ENCODE data around the gene ANKRD11.

ANKRD11 gene

DNA sequence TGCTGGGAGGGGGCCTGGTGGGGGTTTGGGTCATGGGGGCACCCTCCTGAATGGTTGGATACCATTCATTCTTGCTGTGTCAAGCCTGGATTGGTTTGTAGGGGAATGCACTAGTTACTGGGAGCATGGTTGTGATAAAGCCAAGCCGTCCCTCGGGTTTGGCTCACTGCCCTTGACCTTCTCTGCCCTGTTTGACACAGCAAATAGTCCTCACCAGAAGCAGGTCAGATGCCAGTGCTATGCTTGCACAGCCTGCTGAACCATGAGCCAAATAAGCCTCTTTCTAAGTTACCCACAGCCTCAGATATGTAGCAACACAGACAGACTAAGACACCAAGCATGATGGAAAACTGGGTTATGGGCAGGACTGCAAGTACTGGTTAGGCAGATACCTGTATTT is 258.3 kb downstream of the ANKRD11 start:
- no peak for DNase-seq (ENCODE audit: low read depth)

DNA sequence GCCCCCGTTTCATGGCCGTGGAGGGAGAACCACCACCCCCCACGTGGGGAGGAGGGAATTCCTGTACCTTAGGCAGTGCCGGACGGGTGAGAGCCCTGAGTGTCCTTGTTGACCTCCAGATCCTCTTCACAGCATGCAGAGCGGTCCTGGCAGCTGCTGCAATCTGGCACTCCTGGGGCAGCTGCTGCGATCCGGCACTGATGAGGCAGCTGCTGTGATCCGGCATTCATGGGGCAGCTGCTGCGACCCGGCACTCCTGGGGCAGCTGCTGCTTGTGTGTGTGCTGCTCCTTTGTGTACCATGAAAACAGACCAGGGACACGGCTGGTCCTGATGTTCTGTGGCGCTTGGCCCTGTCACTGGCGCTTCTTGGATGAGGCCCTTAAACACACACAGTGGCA is 260.1 kb downstream of the ANKRD11 start:
- DNase-seq (ENCODE audit: low read depth), result no peak

DNA sequence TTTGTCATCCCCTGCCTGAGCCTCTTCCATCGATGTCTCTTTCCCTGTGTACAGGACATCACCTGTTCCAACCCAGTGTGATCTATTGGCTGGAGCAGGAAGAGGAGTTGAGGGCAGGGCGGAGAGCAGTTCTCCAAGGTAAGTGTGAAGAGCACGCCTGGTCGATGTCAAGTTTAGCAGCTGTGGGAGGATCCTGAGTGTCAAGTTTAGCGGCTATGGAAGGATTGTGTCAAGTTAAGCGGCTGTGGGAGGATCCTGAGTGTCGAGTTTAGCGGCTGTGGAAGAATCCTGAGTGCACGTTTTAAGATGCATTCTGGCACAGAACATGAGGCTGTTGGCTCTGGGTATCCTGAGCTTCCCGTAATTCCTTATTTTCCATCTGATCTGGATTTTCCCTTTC is 265.7 kb downstream of the ANKRD11 start:
- no peak for DNase-seq (ENCODE audit: low read depth)

DNA sequence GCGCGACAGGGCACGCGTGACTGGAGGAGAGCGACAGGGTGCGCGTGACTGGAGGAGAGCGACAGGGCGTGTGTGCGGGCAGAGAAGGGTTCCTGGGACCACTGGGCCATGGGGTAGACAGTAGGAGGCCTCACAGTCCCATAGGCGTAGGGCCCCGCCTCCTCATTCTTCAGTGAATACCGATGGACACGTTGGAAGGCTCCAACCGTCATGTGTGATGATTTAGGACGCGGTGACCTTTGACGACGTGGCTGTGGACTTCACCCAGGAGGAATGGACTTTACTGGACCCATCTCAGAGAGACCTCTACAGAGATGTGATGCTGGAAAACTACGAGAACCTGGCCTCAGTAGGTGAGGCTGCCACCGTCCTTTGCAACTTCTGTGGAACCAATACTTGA is 267.4 kb downstream of the ANKRD11 start:
- DNase-seq (ENCODE audit: low read depth), result no peak

DNA sequence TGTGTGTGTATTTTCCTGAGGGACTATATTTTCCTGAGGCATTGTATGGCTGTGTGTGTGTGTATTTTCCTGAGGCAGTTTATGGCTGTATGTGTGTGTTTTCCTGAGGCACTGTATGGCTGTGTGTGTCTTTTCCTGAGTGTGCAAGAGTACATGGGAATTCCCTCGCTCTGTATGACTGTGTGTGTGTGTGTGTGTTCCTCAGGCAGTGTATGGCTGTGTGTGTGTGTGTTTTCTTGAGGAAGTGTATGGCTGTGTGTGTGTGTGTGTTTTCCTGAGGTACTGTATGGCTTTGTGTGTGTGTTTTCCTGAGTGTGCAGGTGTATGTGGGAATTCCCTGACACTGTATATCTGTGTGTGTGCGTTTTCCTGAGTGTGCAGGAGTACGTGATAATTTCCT is 268.8 kb downstream of the ANKRD11 start:
- no peak for DNase-seq (ENCODE audit: low read depth)

- DNase-seq (ENCODE audit: low read depth), result no peak
Observed at GRCh38 chr16:89219365-89219764, 271.0 kb downstream of the ANKRD11 start.
